Endothelial cell of umbilical vein (primary cell): ENCODE measurements around the gene RAB10.

ENCODE experiments used
- EZH2 ChIP-seq: IDR thresholded peaks from 2 replicates; pipeline ENCODE4 v1.6.1; 2012; ENCODE audit warnings: borderline replicate concordance, low read depth, mild to moderate bottlenecking, moderate library complexity, low read length, inconsistent platforms; ENCODE audit not compliant: severe bottlenecking
- FOS ChIP-seq: IDR thresholded peaks from 2 replicates; pipeline ENCODE4 v1.6.1; 2011; ENCODE audit warnings: mild to moderate bottlenecking, low read length, moderate library complexity, borderline replicate concordance; ENCODE audit not compliant: insufficient read depth
- POLR2A ChIP-seq: IDR thresholded peaks from 2 replicates; pipeline ENCODE4 v1.6.1; 2012; ENCODE audit warnings: low read depth, mild to moderate bottlenecking, control low read depth, low read length
- TF ChIP-seq, protein P1 (sequence below), 2 donors: IDR thresholded peaks; 1 replicate in 1 of 2; 2 replicates in 1 of 2; pipeline ENCODE4 v1.5.1; 2011; ENCODE audit warnings: low read length in 2 of 2, mild to moderate bottlenecking in 2 of 2, moderate library complexity in 2 of 2, control low read depth in 1 of 2, inconsistent platforms in 1 of 2, low read depth in 1 of 2; ENCODE audit not compliant: insufficient read depth in 1 of 2; ENCODE audit errors: extremely low read depth in 1 of 2

- no peak for TF ChIP-seq EZH2
- TF ChIP-seq, protein P1, sequence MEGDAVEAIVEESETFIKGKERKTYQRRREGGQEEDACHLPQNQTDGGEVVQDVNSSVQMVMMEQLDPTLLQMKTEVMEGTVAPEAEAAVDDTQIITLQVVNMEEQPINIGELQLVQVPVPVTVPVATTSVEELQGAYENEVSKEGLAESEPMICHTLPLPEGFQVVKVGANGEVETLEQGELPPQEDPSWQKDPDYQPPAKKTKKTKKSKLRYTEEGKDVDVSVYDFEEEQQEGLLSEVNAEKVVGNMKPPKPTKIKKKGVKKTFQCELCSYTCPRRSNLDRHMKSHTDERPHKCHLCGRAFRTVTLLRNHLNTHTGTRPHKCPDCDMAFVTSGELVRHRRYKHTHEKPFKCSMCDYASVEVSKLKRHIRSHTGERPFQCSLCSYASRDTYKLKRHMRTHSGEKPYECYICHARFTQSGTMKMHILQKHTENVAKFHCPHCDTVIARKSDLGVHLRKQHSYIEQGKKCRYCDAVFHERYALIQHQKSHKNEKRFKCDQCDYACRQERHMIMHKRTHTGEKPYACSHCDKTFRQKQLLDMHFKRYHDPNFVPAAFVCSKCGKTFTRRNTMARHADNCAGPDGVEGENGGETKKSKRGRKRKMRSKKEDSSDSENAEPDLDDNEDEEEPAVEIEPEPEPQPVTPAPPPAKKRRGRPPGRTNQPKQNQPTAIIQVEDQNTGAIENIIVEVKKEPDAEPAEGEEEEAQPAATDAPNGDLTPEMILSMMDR (IDR thresholded peaks at IDR 0.05; ENCODE audit: extremely low read depth in 1 of 2, insufficient read depth in 1 of 2, low read depth in 1 of 2, low read length in 2 of 2), result no peak
- no peak for TF ChIP-seq POLR2A
- TF ChIP-seq FOS, result no peak
Measured at GRCh38 chr2:26169226-26169625, 135.3 kb downstream of the RAB10 start.
